ENCODE measurements around the gene RNF41.
"Not testable (repeated sequence)": the region's sequence is repeated elsewhere in the genome, so short reads cannot be mapped to it uniquely, and the experiment has no call there.

Gene RNF41

GRCh38 chr12:56163533-56164344 lies 58.0 kb downstream of the RNF41 start:
- no peak for FAIRE-seq

- no peak for FAIRE-seq
Measured at GRCh38 chr12:56162468-56163290, 59.0 kb downstream of the RNF41 start.

GRCh38 chr12:56161690-56162351 lies 59.9 kb downstream of the RNF41 start:
- FAIRE-seq: no peak

- no peak for FAIRE-seq
Measured at GRCh38 chr12:56160894-56161689, 60.6 kb downstream of the RNF41 start.

GRCh38 chr12:56160193-56160763 lies 61.4 kb downstream of the RNF41 start:
- no peak for FAIRE-seq

GRCh38 chr12:56159482-56160192 lies 62.1 kb downstream of the RNF41 start:
- FAIRE-seq: no peak

GRCh38 chr12:56158926-56159461 lies 62.7 kb downstream of the RNF41 start:
- FAIRE-seq: no peak

- peak; percentile 62 for FAIRE-seq
Measured at GRCh38 chr12:56158029-56158925, 63.4 kb downstream of the RNF41 start, which contains the start of gene MYL6. TSS of gene MYL6 (plus strand) at chr12:56158359. CDS start at chr12:56158402, 43 bp downstream.

GRCh38 chr12:56157201-56158028 lies 64.3 kb downstream of the RNF41 start:
- no peak for FAIRE-seq

- not testable (repeated sequence) for FAIRE-seq
Measured at GRCh38 chr12:56156464-56157200, 65.1 kb downstream of the RNF41 start.

- no peak for FAIRE-seq
Measured at GRCh38 chr12:56155256-56155845, 66.4 kb downstream of the RNF41 start.

GRCh38 chr12:56154818-56155217 lies 66.9 kb downstream of the RNF41 start:
- FAIRE-seq: no peak

GRCh38 chr12:56154246-56154771 lies 67.4 kb downstream of the RNF41 start:
- FAIRE-seq: no peak

GRCh38 chr12:56153678-56154065 lies 68.0 kb downstream of the RNF41 start:
- no peak for FAIRE-seq

- no peak for FAIRE-seq
Measured at GRCh38 chr12:56152756-56153677, 68.7 kb downstream of the RNF41 start.
